Loucy (cell line): ENCODE results near the gene CRYBA1.
A peak's percentile ranks its signal among the peaks of the same experiment; 100 is the strongest.

Experiments used
- EZH2phosphoT487 ChIP-seq: fragments of 200-600 bp; IDR thresholded peaks from 2 replicates; pipeline ENCODE4 v1.6.1; 2018; ENCODE audit warnings: antibody characterized with exemption, mild to moderate bottlenecking, moderate library complexity, borderline replicate concordance
- TF ChIP-seq, protein P1 (sequence below): fragments of 200-600 bp; sonication (generic); conservative IDR thresholded peaks from 2 replicates; pipeline ENCODE4 v1.5.1; 2014; ENCODE audit warnings: mild to moderate bottlenecking, antibody characterized with exemption, low read length

DNA sequence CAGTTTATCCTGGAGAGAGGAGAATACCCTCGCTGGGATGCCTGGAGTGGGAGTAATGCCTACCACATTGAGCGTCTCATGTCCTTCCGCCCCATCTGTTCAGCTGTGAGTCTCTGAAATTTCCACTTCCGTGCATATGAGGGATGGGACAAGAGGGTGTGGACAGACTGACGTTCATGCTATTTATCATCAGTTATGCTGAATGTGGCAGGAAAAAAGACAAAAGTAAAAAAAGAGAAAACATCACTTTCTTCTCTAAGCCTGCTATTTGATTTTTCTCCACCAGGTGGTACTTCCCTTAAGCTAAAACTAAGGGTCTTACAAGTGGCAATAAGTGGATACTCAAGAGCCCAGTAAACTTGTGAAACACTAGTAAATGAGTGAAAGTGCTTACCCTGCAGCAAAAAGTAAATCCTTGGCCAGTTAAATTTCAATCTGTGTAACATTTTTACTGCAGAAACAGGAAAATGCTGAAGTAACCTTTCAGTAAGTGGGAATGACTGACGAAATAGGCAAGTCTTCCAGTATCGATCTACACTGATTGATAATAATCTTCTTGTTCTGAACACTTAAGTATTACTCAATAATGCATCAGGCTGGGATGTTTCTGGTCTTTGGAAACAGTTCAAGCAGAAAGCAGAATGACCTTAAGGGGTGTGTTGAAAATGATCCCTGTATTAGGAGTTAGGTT is 5.6 kb downstream of the CRYBA1 start:
- TF ChIP-seq, protein P1, sequence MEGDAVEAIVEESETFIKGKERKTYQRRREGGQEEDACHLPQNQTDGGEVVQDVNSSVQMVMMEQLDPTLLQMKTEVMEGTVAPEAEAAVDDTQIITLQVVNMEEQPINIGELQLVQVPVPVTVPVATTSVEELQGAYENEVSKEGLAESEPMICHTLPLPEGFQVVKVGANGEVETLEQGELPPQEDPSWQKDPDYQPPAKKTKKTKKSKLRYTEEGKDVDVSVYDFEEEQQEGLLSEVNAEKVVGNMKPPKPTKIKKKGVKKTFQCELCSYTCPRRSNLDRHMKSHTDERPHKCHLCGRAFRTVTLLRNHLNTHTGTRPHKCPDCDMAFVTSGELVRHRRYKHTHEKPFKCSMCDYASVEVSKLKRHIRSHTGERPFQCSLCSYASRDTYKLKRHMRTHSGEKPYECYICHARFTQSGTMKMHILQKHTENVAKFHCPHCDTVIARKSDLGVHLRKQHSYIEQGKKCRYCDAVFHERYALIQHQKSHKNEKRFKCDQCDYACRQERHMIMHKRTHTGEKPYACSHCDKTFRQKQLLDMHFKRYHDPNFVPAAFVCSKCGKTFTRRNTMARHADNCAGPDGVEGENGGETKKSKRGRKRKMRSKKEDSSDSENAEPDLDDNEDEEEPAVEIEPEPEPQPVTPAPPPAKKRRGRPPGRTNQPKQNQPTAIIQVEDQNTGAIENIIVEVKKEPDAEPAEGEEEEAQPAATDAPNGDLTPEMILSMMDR, result peak; percentile 72
- TF ChIP-seq EZH2phosphoT487, result no peak
